Neural cell (in vitro differentiated cells): Measurements from ENCODE around the gene MAGI1. TPM values are rescaled to one million over a fixed set of nuclear protein-coding genes. Genes with fewer than 3 reads are reported as not detected.

ENCODE experiments used
- H2AFZ ChIP-seq: fragments of 200-600, 300-800 bp; sonication (generic), shearing (Covaris generic); 2 replicates; pipeline ENCODE4 v1.6.0; 2014; ENCODE audit warnings: low read depth, mild to moderate bottlenecking, antibody characterized with exemption, low read length, moderate library complexity
- H3F3A ChIP-seq: fragments of 200-600 bp; shearing (Covaris generic); 2 replicates; pipeline ENCODE4 v1.6.1; 2016; ENCODE audit warnings: mild to moderate bottlenecking, moderate library complexity, mixed read lengths, antibody characterized with exemption, low read length; ENCODE audit not compliant: insufficient read depth, poor library complexity, severe bottlenecking
- H3K27ac ChIP-seq: fragments of 200-600, 300-800 bp; sonication (generic), shearing (Covaris generic); 2 replicates; pipeline ENCODE4 v1.5.1; 2014; ENCODE audit warnings: mild to moderate bottlenecking, low read length, moderate library complexity
- H3K27me3 ChIP-seq: fragments of 300-800, 200-600 bp; sonication (generic), shearing (Covaris generic); 2 replicates; pipeline ENCODE4 v1.6.0; 2014; ENCODE audit warnings: mild to moderate bottlenecking, low read depth, low read length, moderate library complexity; ENCODE audit not compliant: insufficient read depth
- H3K36me3 ChIP-seq: fragments of 300-800, 200-600 bp; sonication (generic), shearing (Covaris generic); 2 replicates; pipeline ENCODE4 v1.5.1; 2014; ENCODE audit warnings: mild to moderate bottlenecking, antibody characterized with exemption, low read length, moderate library complexity; ENCODE audit not compliant: insufficient read depth
- H3K4me2 ChIP-seq: fragments of 300-800, 200-600 bp; sonication (generic), shearing (Covaris generic); 2 replicates; pipeline ENCODE4 v1.6.0; 2014; ENCODE audit warnings: mild to moderate bottlenecking, low read length
- H3K4me3 ChIP-seq: fragments of 300-800, 200-600 bp; sonication (generic), shearing (Covaris generic); 2 replicates; pipeline ENCODE4 v1.5.1; 2014; ENCODE audit warnings: mild to moderate bottlenecking, low read length, moderate library complexity
- H3K79me2 ChIP-seq: fragments of 200-600 bp; shearing (Covaris generic); replicated peaks from 2 replicates; pipeline ENCODE4 v1.6.0; 2014; ENCODE audit warnings: mild to moderate bottlenecking, low read length, moderate library complexity; ENCODE audit not compliant: insufficient read depth
- H3K9ac ChIP-seq: fragments of 300-800, 200-600 bp; sonication (generic), shearing (Covaris generic); 2 replicates; pipeline ENCODE4 v1.6.1; 2016; ENCODE audit warnings: mild to moderate bottlenecking, low read length, mixed read lengths
- H3K9me2 ChIP-seq: fragments of 200-600 bp; shearing (Covaris generic); 2 replicates; pipeline ENCODE4 v1.6.1; 2016; ENCODE audit warnings: mild to moderate bottlenecking, low read length, mixed read lengths; ENCODE audit not compliant: insufficient read depth
- H3K9me3 ChIP-seq: fragments of 200-600, 300-800 bp; sonication (generic), shearing (Covaris generic); 2 replicates; pipeline ENCODE4 v1.6.1; 2016; ENCODE audit warnings: mild to moderate bottlenecking, mixed run types, low read length, moderate library complexity, mixed read lengths
- H4K20me1 ChIP-seq: fragments of 200-600 bp; shearing (Covaris generic); 2 replicates; pipeline ENCODE4 v1.6.1; 2016; ENCODE audit warnings: mild to moderate bottlenecking, mixed run types; ENCODE audit not compliant: insufficient read depth
- CTCF ChIP-seq: fragments of 450-650 bp; IDR thresholded peaks from 2 replicates; pipeline ENCODE4 v1.5.1; 2014; ENCODE audit warnings: antibody characterized with exemption, mild to moderate bottlenecking, moderate library complexity; ENCODE audit not compliant: poor library complexity, severe bottlenecking
- EP300 ChIP-seq: fragments of 450-650 bp; conservative IDR thresholded peaks from 2 replicates; pipeline ENCODE4 v1.6.1; 2014; ENCODE audit warnings: antibody characterized with exemption, mild to moderate bottlenecking, moderate library complexity; ENCODE audit not compliant: poor library complexity, severe bottlenecking
- EZH2 ChIP-seq: fragments of 200-600, 300-800 bp; shearing (Covaris generic), sonication (generic); IDR thresholded peaks from 2 replicates; pipeline ENCODE4 v1.6.1; 2014; ENCODE audit warnings: antibody characterized with exemption, low read length, borderline replicate concordance, mild to moderate bottlenecking; ENCODE audit not compliant: insufficient read depth, poor library complexity, severe bottlenecking
- MXI1 ChIP-seq: fragments of 450-650 bp; conservative IDR thresholded peaks from 2 replicates; pipeline ENCODE4 v1.6.1; 2014; ENCODE audit warnings: antibody characterized with exemption, mild to moderate bottlenecking; ENCODE audit not compliant: poor library complexity, severe bottlenecking
- POLR2AphosphoS5 ChIP-seq: IDR thresholded peaks from 2 replicates; pipeline ENCODE4 v1.6.1; 2012
- RAD21 ChIP-seq: fragments of 450-650 bp; conservative IDR thresholded peaks from 2 replicates; pipeline ENCODE4 v1.6.1; 2014; ENCODE audit warnings: antibody characterized with exemption, mild to moderate bottlenecking, moderate library complexity
- REST ChIP-seq: IDR thresholded peaks from 2 replicates; pipeline ENCODE4 v1.6.1; 2012; ENCODE audit warnings: borderline replicate concordance
- SMC3 ChIP-seq: fragments of 450-650 bp; conservative IDR thresholded peaks from 2 replicates; pipeline ENCODE4 v1.6.1; 2014; ENCODE audit warnings: antibody characterized with exemption, mild to moderate bottlenecking, moderate library complexity; ENCODE audit not compliant: poor library complexity
- TAF1 ChIP-seq: IDR thresholded peaks from 2 replicates; pipeline ENCODE4 v1.6.1; 2012; ENCODE audit warnings: low read depth
- polyA plus RNA-seq: library from polyadenylated mRNA; depleted of rRNA; stranded (reverse); fragments of >200 nt; gene quantifications from 2 replicates; pipeline ENCODE4 v1.2.3, GENCODE V29; 2014

Gene MAGI1
- polyA plus RNA-seq, 1 donor from 2014 or later = 44.7 TPM

DNA sequence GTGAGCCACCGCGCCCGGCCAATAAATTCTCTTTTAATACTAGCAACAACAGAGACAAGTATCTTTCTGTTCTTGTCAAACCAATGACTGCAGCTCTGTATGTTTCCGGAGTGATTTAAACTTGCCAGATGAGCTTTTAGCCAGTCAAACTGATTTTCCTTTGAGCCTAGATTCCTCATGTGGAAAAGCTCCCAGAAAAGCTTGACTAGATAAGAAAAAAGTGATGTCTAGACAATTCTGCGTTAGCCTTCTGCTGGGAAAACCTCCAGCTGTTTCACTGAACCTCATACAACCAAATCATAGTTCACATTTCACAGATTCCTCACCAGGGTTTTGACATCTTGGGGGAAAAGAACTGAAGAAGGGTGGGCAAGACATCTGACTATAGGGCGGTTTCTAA is 78.6 kb downstream of the MAGI1 start (continued):
- TF ChIP-seq REST (no peak), POLR2AphosphoS5 (no peak)

DNA sequence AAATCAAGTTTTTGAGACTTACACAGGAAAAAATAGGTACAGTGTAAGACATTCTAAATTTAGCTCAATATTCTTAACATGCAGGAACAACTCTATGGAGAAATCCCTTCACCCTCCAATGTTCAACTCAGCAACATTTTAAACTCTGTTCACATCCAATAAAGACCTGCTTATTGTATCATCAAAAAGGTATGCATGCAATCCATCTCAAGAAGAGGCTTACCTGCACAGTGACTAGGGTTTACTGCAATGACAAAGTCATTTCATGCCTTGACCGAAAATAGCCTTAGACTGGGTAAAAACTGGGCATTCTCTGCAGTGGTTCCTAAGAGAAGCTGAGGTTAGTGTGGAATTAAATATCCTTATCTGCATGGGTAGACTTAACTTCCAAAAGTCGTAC is 80.5 kb downstream of the MAGI1 start:
- Histone ChIP-seq H3K4me2 (no peak overlapping the region), H2AFZ (no peak overlapping the region), H4K20me1 (no peaks in the 10 kb centered on the region), H3K27me3 (no peaks in the 10 kb centered on the region), H3K4me3 (no peak overlapping the region), H3K79me2 (no peaks in the 10 kb centered on the region), H3F3A (no peaks in the 10 kb centered on the region), H3K9me2 (no peaks in the 10 kb centered on the region), H3K9me3 (no peaks in the 10 kb centered on the region), H3K9ac (no peak overlapping the region), H3K36me3 (no peaks in the 10 kb centered on the region), H3K27ac (no peak overlapping the region)
- TF ChIP-seq REST (no peak), MXI1 (no peak), EZH2 (no peak), TAF1 (no peak), EP300 (no peak), CTCF (no peak), SMC3 (no peak), RAD21 (no peak), POLR2AphosphoS5 (no peak)
